Medulla oblongata (tissue), 1 donor: ENCODE results near the gene MED9.

Source experiments
- DNase-seq: peaks from one replicate; pipeline ENCODE4 v3.0.0-alpha.2; 2015; ENCODE audit errors: extremely low spot score

MED9 gene

DNA sequence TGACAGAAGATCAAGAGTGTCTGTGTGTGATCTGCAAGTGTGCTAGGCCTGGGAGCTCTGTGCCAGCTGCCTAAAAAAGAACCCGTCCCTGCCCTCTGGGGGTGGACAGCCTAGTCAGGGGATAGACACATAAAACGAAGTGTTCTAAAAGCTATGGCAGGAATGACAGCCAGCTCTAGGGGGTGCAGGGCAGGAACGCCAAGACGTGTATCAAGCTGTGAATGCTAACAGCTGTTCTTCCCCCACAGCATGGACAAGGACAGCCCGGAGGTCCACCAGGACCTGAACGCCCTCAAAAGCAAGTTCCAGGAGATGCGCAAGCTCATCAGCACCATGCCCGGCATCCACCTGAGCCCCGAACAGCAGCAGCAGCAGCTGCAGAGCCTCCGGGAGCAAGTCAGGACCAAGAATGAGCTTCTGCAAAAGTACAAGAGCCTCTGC, 14.3 kb downstream of the MED9 start:
- DNase-seq: no peak

DNA sequence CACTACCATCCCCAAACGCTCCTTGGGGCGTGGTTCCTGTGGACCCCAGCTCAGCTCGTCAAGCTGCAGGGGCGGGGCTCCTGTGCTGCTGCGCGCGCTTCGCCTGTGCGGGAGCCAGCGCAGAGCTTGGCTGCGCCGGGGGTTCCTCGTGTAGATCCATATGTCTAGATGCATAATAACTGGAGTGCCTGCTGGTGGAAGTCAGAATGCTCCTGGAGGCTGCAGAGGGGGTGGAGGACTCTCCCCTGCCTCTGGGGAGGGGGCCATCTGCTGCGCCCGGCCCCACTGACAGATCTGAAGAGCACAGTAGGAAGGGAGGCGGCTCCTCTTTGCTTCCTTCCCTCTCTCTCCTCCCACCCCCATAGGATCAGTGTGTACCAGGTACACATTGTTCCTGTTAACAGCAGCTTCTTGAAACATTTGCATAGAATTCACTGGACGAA, 14.8 kb downstream of the MED9 start:
- DNase-seq: no peak

DNA sequence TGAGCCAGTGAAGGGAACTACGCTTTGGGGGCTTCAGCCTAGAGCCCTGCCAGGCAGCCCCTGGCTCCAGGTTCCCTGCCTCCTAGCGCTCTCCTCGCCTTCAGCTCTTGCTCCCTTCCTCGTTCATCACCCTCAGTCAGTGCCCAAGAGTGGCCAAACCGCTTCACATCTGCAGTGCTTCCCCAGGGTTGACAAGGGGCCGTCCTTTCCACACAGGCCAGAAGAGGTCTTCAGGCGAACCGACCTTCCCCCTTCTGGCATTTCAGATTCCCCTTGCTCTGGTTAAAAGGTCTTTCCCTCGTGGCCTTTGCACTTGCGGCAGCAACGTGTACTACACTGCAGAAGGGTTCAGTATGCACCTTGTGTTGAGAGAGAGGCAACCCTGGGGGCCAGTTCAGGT, 15.3 kb downstream of the MED9 start:
- DNase-seq: no peak

DNA sequence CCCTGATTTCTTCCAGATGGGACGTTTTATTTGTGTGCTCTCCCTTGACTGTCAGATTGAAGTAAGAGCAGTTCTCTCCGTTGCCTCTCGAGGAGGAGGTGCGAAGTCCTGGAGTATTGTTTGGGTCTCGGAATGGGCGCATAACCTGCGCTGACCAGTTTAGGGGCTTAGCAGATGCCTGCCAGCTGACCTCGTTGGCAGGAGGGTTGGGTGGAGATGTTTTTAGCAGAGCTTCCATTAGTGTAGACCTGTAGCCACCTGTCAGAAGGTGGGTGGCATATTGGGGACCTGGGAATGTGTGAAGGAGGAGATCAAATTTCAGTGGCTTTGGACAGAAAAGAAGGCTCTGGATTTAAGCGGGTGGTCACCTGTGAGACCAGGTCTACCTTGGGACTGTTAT, 15.8 kb downstream of the MED9 start:
- DNase-seq: no peak

DNA sequence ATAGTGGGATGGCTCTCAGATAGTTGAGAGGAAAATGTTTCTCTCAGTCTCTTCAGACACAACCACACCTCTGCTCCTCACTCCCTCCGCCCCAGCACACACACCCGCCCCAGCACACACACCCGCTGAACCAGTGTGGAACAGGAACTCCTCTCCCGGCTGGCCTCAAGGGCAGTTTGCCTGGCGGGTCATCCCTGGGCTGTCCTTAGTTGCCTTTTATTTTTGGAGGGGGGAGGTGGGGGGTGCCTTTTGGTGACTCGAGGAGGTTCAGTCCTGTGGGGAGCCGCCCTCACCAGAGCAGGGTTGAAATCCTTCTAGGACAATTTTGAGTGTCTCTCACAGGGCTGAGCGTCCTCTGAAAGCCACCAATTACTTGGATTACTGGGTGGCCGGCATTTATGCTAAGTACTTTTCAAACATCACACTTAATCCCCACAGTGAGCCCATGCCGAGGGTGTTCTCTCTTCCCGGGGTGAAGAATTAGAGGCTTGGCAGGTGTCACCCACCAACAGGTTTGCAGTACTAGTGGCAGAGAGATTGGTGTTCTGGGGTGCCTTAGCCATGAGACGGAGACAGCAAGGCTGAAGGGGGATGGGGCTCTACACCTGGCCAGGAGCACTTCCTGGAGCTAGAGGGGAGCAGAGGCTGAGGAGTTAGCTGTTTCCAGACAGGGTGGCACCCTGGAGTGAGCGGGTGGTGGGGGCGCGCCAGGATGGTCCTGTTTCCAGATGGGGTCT, 16.6 kb downstream of the MED9 start:
- DNase-seq: peak; percentile 17

DNA sequence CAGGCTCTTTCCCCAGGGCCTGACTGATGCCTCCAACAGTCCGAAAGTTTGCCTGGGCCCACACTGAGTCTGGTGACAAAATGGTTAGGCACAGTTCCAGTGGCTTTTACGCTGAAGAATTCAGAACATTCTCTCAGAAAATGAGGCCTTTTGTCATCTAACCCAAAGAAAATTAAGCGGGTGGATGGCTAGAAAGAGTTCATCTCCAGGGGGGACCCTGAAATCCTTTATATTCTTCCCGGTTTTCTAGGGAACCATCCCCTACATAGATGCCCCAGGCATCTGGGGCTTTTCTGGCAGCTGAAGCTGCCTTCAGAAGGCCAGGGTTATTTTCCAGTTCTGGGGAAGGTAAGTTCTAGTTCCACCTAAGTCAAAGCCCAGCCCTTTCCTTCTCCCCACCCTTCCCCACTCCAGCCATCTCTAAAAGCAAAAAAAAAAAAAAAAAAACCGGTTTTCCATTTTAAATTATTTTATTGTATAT, 17.2 kb downstream of the MED9 start:
- DNase-seq: peak; percentile 57

DNA sequence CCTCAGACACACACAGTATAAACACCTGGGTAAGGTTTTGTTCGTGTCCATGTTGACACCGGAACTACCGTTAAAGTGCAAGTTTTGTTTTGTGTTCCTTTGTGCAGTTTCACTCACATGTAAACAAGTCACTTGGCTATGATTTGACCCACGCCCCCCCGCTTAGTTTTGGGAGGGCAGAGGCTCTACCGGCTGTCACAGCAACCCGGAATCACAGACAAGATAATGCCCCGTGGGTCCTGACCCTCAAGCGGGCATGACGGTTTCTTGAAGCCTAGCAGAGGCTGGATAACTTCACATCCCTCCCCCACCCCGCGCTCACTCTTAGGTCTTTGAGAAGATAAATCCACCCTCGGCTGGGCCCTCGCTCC, 17.7 kb downstream of the MED9 start:
- peak; percentile 36 for DNase-seq

DNA sequence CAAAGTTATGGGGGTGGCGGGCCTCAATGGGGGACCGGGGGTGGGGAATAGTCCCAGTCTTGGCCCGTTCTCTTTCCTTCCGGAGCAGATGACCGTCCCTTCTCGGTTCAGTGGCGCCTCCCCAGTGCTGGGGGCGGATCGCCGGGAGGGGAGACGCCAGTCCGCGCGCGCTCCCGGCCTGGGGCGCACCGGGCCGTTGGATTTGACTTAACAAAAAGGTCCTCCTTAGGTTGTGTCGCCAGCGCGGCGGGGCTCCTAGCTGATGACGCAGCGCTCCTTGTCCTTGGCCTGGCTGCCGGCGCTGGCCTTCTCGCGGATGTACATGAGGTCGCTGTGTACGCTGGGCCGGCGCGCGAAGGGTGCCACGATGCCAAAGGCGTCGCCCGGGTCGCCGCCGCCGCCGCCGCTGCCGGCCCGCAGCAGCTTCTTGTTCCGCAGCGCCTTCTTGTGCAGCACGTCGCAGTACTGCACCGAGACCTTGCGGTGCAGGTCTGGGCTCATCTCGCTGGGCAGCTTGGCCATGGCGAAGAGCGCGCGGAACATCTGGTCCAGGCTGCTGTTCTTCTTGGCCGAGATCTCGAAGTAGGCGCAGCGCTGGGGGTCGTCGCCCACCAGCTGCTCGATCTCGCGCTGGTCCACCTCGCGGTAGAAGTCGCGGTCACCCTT, 18.2 kb downstream of the MED9 start:
- DNase-seq: peak; percentile 19

DNA sequence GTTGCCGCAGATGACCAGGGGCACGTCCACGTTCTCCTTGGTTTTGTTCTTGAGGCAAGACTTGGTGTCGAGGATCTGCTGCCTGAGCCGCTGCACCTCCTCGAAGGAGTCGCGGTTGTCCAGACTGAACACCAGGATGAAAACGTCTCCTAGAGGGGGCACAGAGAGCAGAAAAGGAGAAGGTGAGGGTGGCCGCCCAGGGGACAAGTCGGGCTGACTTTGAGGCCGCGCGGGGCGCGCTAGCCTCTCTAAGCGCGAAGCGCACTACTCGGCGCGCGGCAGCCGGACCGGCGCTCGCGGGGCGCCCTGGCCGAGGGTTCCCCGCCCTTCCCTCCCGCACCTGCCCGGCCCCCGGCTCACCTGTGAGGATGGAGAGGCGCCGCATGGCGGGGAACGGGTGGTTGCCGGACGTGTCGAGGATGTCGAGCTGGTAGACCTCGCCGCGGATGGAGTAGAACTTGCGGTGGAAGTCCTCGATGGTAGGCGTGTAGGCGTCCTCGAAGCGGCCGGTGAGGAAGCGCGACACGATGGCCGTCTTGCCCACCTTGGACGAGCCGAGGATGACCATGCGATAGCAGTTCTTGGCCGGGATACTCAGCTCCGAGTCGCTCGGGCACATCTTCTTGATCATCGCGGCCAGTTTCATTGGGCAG, 18.9 kb downstream of the MED9 start:
- DNase-seq: peak; percentile 21

DNA sequence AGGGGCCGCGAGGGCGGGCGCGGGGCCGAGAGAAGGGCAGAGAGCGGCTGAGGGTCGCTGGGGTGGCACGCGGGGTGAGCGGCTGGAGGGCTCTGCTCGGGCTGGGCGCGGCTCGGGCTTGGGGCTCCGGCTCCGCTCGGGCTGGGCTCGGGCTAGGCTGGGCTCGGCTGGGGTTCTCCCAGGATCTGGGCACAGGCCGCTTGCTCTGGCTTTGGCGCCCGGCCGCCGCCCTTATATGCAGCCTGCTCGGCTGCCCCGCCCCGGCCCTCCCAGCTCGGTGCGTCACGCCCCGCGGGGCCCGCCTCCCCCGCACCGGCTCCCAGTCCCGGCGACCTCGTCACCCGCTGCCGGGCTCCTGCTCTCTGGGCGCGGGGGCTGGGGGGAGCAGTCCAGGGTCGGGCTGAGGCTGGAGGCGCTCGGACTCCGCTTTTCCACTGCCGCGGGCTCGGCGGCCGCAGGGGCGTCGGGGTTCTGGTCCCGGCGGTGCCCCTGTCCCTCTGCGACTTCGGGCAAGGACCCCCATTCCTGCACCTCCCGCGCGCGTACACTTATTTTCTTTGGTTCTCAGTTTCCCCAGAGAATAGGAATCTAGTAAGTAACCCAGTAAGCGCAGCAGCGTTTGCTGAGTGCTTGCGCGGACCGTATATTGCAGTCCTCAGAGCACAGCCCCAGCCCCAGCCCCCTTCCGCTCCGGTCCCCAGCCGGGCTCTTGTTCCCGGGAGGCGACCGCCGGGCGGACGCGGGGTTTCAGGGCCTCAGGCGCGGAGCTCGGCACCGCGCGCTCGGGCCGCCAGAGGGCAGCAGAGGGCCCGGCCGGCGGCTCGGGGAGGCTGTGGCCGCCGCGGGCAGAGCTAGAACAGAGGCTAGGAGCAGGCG, 19.6 kb downstream of the MED9 start, which contains the start of gene RASD1:
Gene RASD1, minus strand, starts transcription at position 207 of the 876 bp plus-strand sequence. CDS start 214 bp downstream, outside the sequence.
- DNase-seq: peak; percentile 92

DNA sequence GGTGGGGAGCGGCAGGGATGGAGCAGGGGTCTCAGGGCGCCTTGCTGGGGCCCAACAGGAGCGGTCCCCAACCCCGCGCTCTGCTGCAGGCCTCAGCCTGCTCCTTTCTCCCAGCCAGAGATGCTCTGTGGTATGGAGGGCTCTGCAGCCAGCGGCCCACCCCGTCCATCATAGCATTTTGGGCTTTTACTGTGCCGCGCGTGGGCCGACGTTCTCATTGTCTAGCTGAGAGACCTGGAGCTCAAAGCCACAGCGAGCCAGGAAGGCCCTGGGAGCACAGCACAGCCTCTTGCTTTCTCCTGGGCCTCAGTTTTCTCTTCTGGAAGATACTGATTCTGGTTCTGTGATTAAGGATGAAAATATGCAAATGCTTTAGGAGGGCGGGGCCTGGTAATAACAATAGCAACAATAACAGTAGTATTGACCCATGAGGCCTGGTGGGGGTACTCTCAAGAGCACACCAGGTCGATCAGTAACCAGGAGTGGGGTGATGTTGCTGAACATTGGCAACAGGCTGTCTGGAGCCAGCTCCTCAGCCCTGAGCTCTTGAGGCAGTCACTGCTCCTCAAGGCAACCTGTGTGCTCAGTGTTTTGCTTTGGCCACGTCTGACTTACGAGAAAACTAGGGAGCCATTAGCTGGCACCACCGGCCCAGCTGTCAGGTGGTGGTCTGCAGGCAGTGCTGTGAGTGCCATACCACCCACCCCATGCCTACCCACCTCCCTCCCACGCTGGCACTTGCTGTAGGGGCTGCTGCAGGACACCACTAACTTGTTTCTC, 20.5 kb downstream of the MED9 start:
- DNase-seq: no peak

DNA sequence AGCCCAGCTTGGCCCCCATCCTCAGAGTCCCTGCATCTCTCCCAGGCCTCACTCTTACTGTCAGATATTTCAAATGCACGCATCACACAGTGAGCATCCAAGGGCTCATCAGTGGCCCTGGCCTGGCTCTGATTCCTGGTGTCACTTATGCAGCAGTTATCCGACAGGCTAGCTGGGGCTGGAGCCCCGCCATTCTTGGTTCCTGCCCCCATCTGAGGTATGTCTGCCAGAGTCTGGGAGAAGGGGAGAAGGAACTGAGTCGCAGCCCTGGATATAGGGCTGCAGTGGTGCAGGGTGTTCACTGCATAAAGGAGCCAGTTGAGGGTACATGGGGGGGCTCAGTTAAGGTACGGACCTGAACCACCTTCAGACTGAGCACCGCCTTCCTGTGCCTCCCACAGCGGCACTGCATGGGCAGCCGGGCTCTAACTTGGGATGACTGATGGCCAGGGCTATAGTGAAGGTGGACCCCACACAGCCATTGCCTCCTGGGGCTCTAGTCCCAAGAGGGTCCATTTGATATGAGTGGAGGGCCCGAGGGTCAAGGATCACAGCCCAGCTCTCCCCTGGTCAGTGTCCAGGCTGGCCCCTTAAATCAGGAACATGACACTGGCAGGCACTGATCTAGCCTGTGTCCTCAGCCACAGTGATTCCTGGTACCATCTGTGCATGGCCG, 21.2 kb downstream of the MED9 start:
- DNase-seq: no peak

DNA sequence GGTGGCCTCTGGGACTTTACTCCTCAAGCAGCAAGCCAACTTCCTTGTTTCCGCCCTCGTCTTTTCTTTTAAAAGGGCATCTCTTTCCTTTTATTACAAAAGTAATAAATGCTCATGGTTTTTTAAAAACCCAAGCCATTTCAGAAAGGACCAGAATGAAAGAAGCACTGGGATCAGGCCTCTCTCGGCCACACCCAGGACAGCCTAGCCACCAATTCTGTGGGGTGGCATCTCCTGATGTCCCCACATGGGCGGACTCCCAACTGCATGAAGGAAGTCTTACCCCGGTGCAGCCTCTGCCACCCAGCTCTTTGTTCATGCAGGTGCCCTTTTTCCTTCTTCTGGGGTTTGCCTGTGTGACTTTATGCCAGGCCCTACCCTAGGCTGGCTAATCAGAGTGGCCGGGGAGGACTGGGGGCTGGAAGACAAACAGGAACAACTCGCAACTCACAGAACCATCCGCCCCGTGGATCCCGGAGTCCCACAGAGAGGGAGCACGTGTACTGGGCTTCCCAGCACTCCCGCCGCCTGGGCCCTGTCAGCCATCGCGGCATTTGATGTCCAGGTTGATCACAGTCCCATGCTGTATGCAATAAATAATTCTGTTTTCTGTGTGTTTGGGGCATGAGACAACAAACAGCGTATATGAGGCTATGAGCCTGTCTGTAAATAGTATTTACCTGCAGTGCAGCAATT, 22.0 kb downstream of the MED9 start:
- DNase-seq: no peak

DNA sequence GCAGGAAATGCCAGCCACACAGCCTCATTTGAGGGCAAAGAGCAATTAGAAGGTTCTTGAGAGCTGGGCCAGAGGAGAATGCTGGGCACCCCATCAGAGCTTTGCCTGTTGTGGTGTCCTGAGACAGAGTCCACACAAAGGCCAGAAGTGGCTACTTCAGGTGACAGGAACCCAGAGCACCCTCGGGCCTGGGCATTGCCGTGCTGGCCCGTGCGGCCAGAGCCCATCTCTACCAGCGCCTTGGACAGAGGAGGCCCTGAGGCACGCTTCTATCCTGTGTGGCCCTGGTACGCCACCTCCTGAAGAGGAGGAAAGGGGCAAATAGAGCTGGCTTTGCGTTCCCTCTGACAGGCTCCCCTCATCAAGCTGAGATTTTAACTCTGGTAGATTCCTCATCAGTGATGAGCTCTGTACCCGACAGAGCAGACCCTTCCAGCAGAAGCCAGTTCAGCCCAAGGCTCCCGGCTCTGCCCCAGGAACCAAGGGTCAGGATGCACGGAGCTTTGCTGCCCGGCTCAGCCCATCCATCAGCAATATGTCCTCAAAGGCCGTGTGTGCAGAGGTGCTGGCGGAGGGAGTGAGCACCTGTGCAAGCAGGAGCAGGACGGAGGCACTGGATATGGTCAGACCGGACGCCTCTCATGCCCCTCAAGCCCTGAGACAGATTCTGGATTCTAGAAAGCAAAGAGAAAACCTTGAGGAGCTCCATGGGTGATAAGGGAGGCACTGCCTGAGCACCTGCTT, 22.8 kb downstream of the MED9 start:
- no peak for DNase-seq

DNA sequence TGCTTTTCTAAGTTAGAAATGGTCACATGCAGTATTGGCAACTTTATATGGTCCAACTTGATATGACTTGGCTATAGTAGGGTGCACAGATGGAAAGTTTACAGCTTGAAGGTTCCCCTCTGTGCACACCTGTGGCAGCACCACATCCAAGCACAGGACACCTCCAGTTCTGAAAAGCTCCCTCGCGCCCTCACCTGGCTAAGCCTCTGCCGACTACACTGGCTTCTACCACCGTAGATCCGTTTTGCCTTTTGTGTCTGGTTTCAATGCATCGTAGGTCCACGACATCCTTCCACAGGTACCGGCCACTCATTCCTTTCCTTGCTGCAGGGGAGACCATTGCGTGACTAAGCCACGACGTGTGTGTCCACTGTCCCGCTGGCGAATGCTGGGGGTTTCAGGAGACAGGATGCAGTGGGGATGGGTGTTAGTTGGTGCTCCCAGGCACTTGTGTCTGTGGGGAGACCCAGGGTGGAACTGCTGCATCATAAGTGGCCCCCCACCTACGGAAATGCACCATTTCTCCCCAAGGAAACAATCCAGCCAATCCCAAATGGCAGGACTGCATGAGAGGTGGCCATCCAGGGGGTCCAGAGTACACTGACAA, 24.3 kb downstream of the MED9 start:
- no peak for DNase-seq

DNA sequence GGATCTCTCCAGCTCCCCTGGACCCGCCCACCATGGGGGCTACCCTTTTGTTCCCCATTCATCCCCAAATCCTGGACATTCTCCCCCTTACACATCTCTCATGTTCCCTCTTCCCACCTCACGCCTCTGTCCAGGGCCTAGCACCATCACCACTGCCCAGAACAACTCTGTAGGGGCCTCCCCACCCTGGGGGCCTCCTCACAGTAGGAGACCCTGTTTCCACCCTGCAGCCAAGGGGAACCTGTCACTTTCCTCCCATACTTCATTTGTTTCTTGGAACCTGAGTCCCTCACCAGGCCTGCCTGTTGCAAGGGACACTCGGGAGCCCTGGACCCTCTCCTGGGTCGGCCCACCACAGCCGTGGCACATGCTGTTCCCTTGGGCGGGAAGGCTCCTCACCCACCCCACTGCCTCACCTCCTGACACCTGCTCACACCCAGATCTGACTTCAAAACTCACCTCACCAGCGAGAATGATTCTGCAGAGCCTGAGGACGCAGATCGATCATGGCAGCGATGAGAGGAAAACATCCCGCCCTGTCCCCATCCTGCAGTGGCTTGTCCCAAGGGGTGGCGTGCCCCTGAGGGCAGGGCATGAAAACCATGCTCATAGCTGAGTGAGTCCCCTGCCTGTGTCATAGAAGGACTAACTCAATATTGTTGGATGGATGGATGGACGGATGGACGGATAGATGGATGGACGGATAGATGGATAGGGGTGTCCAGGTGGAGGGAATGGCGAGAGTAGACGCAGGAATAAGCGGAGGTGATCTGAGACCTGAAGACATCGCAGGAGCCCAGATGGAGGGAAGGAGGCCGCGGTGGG, 26.2 kb downstream of the MED9 start:
- no peak for DNase-seq

DNA sequence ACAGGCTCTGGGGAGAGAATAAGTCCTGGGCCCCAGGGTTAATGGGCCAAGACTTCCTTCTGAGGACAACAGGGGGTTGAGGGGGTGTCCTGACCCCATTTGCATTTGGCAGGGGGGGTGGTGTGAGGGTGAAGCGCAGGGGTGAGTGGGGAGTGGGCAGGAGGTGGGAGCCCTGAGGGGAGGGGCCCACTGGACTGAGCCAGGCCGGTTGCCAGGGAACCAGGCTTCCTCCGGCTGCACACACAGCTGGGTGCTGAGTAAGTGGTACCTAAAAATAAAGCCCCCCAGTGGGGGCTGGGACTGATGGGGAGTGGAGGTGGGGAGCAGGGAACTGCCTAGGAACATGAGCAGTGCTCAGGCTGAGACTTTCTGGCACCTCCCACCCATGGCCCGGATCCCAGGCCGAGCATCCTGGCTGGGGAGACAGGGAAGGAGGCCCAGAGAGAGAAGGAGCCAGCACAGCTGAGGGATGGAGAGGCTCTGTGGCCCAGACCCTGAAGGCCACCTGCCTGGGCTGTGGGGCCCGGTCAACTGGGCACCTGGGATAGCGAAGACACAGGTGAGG, 26.8 kb downstream of the MED9 start:
- DNase-seq: peak; percentile 64
